ENCODE data around the gene TRAK2.
"Not testable (repeated sequence)": the region's sequence is repeated elsewhere in the genome, so short reads cannot be mapped to it uniquely, and the experiment has no call there.

- TF ChIP-seq CTCF (IDR thresholded peaks at IDR 0.05; ENCODE audit: poor library complexity); EZH2phosphoT487 (IDR thresholded peaks at IDR 0.05; ENCODE audit: low read depth, severe bottlenecking, unreplicated experiment); EZH2 (IDR thresholded peaks at IDR 0.05; ENCODE audit: borderline replicate concordance): not testable (repeated sequence)
Measured at GRCh38 chr2:201429835-201430234, 21.4 kb downstream of the TRAK2 start.

Measured in hepatocyte (in vitro differentiated cells).